Inferior parietal cortex (tissue), 1 donor: Measurements from ENCODE around the gene OPN1MW.
"Not testable (repeated sequence)": the region's sequence is repeated elsewhere in the genome, so short reads cannot be mapped to it uniquely, and the experiment has no call there.

ENCODE experiments used
- DNase-seq: peaks from one replicate; pipeline ENCODE4 v3.0.0-alpha.2; 2016; ENCODE audit errors: extremely low spot score

Gene OPN1MW

DNA sequence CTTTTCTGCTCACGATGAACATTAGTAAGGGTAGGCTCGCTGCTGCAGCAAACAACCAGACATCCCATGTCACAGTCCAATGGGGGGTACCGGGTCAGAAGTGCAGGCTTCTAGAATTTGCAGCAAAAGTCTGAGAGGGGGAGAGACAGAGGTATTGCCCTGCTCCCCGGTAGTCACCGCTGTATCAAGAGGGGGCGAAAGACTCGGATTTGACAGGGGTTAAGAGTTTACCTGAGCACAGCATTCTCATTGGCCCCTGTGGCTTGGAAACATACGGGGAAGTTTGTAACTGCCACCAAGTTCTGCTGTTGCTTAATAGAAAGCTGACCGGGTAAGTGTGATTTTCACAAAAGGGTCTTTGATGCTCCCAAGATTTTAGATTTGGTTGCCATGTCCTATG, 28.7 kb downstream of the OPN1MW start:
- DNase-seq = not testable (repeated sequence)

DNA sequence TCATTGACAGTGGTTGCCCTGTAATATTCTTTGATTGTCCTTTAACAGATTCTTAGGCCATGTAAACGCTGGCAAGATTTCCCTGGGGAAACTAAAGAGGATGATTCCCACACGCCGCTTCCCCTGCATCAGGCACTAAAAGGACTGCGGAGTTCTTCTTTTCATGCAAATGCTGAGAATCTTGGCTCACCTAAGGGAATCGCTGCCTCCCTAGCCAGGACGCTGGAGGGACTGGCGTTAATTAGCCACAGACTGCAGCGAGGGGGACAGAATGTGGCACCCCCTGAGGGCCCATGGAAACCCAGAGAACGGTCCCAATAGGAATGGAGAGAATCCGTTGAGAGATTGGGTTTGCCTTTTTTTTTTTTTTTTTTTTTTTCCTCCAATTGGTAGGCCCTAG, 29.1 kb downstream of the OPN1MW start:
- DNase-seq = not testable (repeated sequence)

DNA sequence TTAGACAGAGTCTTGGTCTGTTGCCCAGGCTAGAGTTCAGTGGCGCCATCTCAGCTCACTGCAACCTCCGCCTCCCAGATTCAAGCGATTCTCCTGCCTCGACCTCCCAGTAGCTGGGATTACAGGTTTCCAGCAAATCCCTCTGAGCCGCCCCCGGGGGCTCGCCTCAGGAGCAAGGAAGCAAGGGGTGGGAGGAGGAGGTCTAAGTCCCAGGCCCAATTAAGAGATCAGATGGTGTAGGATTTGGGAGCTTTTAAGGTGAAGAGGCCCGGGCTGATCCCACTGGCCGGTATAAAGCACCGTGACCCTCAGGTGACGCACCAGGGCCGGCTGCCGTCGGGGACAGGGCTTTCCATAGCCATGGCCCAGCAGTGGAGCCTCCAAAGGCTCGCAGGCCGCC, 37.1 kb downstream of the OPN1MW start, which contains the start of gene OPN1MW2:
Gene OPN1MW2, plus strand, starts transcription at position 301 of the 400 bp plus-strand sequence. Its CDS starts 60 bp downstream, at position 361.
- DNase-seq = not testable (repeated sequence)

DNA sequence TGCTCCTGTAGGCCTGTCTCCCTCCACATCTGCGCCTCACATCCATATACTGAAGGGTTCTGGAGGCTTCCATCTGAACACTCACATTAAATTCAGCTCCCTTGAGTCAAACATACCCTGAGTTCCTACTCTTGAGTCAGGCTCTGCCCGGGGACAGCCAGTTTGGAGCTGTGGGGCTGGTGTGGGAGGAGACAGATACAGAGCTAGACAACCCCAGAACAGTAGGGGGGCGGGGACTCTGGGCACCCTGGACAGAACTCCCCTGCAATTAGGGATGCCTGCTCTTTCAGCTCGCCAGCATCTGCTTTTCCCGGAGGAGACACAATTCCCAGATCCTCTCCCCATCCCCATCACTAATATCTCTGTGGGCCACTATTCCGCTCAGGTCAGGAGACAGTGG, 42.9 kb downstream of the OPN1MW start:
- not testable (repeated sequence) for DNase-seq

DNA sequence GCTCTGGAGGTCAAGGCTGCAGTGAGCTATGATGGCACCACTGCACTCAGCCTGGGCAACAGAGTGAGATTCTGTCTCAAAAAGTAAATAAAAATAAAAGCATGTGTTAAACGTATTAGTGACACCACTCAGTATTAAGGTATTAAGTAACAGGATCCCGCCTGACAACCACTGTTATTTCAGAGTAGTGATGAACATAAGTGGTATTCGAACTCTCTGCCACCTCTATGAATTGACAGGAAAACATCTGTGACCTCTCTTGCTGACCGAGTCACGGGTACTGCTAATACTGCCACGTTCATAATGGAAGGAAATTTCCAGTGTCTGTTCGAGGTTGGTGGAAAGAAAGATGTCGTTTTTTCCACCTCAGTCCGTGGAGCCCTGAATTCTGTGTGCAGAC, 44.3 kb downstream of the OPN1MW start:
- not testable (repeated sequence) for DNase-seq

DNA sequence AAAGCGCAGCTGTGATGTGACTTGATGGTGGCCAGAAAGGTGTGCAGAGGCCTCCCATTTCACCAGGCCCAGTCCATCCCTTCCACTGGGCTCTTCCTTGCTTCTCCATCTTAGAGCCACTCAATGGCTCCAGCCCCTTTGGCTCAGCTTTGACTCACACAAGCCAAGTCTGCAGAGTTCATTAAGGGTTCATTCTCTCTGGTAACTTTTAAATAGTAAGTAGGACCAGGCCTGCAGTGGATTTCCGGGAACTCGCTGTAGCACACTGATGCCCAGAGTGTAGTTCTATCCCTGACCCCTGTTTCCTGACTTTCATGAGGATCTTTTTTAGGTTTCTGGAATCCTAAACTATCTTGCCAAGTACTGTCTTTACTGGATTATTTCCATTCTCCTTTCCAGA, 49.0 kb downstream of the OPN1MW start:
- not testable (repeated sequence) for DNase-seq

DNA sequence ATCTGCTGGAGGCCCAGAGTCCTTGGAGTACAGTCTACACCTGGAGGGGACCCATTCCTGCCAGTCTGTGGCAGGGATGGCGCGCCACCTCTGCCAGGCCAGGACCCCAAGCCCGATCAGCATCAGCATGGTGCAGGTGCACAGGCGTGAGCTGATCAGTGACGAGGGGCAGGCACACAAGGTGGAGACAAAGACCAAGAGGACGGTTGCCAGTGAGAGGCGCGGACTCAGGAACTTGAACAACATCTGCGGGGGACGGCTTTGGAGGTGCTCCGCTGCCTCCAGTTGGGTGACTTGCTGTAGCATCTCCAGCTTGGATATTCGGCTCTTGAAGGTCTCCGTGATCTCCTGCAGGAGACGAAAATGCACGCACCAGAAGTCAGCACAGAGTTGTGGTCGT, 51.2 kb downstream of the OPN1MW start:
- DNase-seq = not testable (repeated sequence)

DNA sequence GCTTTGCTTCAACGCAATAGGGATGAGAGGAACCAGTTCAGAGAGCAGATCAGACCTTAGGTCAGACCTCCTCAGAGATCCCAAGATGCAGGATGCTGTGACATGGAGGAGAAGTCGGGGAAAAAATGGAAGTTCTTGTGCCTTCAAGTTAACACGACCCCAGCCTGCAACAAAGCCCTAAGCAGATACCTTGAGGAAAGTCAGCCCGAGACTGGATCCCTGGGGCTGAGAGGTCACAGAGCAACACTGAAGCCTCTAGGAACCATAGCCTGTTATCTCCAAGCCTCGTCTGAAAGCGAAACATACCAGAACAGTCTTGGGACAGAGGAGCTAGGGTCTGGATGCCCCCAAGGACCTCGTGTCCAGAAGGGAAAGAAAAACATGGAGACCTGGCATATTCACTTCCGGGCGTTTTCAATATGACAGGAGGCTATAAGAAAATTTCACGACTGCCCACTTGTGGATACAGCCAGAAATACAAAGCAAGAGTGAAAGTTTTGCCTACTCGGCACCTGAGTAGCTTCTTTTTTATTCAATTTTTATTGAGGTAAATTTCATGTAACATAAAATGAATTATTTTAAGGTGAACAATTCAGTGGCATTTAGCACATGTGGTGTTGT, 56.7 kb downstream of the OPN1MW start:
- not testable (repeated sequence) for DNase-seq

DNA sequence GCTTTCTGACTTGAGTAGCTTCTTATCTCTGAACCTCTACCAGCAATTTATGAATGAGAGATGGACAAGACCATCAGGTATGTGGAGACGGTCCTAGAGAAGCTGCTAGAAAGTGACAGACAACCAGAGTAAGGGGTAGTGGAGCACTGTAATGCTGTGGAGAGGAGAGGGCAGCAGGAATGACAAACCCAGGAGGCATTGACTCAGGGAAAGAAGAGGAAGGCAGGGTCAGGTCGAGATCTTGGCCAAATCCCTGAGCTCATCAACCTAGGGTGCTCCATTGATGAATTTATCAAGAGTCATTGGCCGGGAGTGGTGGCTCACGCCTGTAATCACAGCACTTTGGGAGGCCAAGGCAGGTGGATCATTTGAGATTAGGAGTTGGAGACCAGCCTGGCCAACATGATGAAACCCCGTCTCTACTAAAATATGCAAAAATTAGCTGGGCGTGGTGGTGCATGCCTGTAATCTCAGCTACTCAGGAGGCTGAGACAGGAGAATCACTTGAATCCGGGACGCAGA, 57.6 kb downstream of the OPN1MW start:
- DNase-seq = not testable (repeated sequence)
